Small intestine (tissue), 7 donors: Measurements from ENCODE around the gene PARD3. TPM values are rescaled to one million over a fixed set of nuclear protein-coding genes. Genes with fewer than 3 reads are reported as not detected.

Experiments
- DNase-seq, 2 donors: peaks; one replicate each; pipeline versions ENCODE4 v3.0.0 to v3.0.0-alpha.2; 2013
- FAIRE-seq: peaks from 2 replicates; lab custom pipeline; 2012; peaks lifted over from hg19 to GRCh38; lab: Jason Lieb, UNC
- H3K27ac ChIP-seq, 3 donors: one replicate each; pipeline ENCODE4 v1.5.1; 2013; ENCODE audit warnings: low read length in 2 of 3, mild to moderate bottlenecking in 2 of 3, control low read depth in 1 of 3, inconsistent platforms in 1 of 3, low read depth in 1 of 3, moderate library complexity in 1 of 3
- H3K27me3 ChIP-seq, 3 donors: one replicate each; pipeline ENCODE4 v1.6.1; 2013; ENCODE audit warnings: low read length in 3 of 3, inconsistent platforms in 1 of 3; ENCODE audit not compliant: control insufficient read depth in 3 of 3, insufficient read depth in 3 of 3
- H3K36me3 ChIP-seq, 3 donors: one replicate each; pipeline ENCODE4 v1.6.1; 2013; ENCODE audit warnings: low read length in 3 of 3, inconsistent platforms in 1 of 3, low read depth in 1 of 3, mild to moderate bottlenecking in 1 of 3, moderate library complexity in 1 of 3; ENCODE audit not compliant: control insufficient read depth in 3 of 3, insufficient read depth in 2 of 3
- H3K4me1 ChIP-seq, 3 donors: one replicate each; pipeline ENCODE4 v1.6.1; 2013; ENCODE audit warnings: low read length in 2 of 3, inconsistent platforms in 1 of 3, low read depth in 1 of 3, mild to moderate bottlenecking in 1 of 3, moderate library complexity in 1 of 3; ENCODE audit not compliant: control insufficient read depth in 3 of 3, insufficient read depth in 2 of 3
- H3K4me3 ChIP-seq, 3 donors: one replicate each; pipeline ENCODE4 v1.5.1; 2013; ENCODE audit warnings: low read length in 3 of 3, control low read depth in 1 of 3, inconsistent platforms in 1 of 3, low read depth in 1 of 3, mild to moderate bottlenecking in 1 of 3, moderate library complexity in 1 of 3
- H3K9me3 ChIP-seq, 2 donors: one replicate each; pipeline ENCODE4 v1.6.1; 2013; ENCODE audit warnings: low read depth in 1 of 2, low read length in 1 of 2; ENCODE audit not compliant: control insufficient read depth in 2 of 2, insufficient read depth in 1 of 2
- WGBS, 3 donors: extraction: QIAGEN DNeasy Blood & Tissue Kit; methylation state at CpG; one replicate each; pipeline ENCODE4 v1.1.7; 2013; 5-methylcytosine and 5-hydroxymethylcytosine counted together
- polyA plus RNA-seq, 4 donors: library from polyadenylated mRNA; stranded (reverse) in 3 of 4; unstranded in 1 of 4; fragments of 200-250 nt in 3 of 4; fragments of 120-200 nt in 1 of 4; gene quantifications; one replicate each; pipeline versions ENCODE4 v1.2.1 to v1.2.3, GENCODE V29; 2013
- donor health status: healthy with polysubstance abuse.
- donor health status: control.
- donor health status: control.
- donor health status: Bipolar disorder and iron deficiency.
- donor health status: healthy.

The PARD3 gene
- polyA plus RNA-seq, 4 donors = 14.3 to 24.3 (median 15.5) TPM

DNA sequence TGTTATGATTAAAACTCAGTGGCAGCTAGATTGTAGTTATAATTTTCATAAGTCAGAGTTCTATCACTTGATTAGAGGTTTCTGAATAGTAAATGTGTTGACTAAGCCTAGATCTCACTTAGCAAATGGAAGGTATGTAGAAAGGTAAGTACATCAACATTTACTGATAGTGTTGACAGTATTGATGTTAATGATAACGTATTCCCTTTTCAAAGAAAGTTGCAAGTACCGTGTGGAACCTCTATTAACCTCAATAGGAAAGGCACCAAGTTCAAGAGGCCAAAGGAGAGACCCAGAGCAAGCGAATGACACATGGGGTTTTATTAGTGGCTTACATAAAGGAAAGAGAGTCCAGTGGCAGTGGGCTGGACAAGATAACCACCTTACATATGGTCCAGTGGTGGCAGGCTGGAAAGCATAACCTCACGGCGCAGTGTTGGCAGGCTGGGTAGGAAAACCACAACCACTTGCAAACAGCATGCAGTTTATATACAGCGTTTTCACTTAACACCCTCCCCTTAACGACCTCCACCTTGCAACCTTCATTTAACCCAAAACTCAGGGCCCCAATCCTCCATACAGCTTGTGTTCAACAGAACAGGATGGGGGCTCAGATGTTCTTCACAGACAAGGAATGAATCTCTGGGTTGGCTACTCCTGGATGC, 611.0 kb downstream of the PARD3 start:
- DNase-seq (no peak), FAIRE-seq (no peak)
- Histone ChIP-seq H3K4me3 (no peak overlapping the region), H3K9me3 (peaks cover 0 to 5% of the 10 kb centered on the region in 2 donors), H3K27me3 (peaks cover 0 to 3% (median 0%) of the 10 kb centered on the region in 3 donors), H3K36me3 (peaks cover 0 to 5% (median 0%) of the 10 kb centered on the region in 3 donors), H3K4me1 (peaks cover 0 to 3% (median 0%) of the 10 kb centered on the region in 3 donors), H3K27ac (no peak overlapping the region)
- 75 to 90% (median 80%) methylated on average over 7 of the region's 7 CpGs for WGBS, 3 donors

DNA sequence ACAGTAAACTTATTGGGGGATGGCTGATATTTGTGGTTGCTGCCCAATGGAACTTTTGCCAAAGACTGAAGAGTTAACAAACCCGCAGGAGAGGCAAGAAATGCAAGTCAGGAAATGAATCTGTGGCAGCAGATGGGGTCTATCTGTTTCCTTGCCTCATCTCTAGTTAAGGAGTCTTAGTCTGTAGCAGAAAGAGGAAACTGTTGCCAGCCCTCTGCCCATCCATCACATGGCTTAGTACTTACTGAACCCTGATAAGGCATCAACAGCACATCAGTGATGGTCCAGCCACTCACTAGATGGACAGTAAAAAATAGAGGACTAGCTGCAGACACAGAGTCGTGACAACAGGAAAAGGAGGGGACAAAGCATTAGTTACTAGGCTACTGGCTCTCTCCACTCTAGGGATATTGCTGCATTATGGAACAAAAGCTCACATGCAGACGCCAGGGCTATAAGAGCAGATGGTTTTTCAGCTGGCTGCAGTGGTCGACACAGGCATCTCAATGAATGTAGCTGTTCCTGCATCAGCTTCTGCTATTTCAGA, 614.7 kb downstream of the PARD3 start:
- 37 to 71% (median 65%) methylated on average over 4 of the region's 4 CpGs for whole genome bisulfite sequencing, 3 donors
- H3K27ac ChIP-seq = peak overlapping the region in 1 of 3 donors; percentile 11
- H3K36me3 ChIP-seq = no peaks in the 10 kb centered on the region
- H3K9me3 ChIP-seq = no peaks in the 10 kb centered on the region
- DNase-seq = no peak
- FAIRE-seq = no peak
- H3K4me3 ChIP-seq = no peak overlapping the region
- no peaks in the 10 kb centered on the region for H3K4me1 ChIP-seq
- H3K27me3 ChIP-seq = no peaks in the 10 kb centered on the region

DNA sequence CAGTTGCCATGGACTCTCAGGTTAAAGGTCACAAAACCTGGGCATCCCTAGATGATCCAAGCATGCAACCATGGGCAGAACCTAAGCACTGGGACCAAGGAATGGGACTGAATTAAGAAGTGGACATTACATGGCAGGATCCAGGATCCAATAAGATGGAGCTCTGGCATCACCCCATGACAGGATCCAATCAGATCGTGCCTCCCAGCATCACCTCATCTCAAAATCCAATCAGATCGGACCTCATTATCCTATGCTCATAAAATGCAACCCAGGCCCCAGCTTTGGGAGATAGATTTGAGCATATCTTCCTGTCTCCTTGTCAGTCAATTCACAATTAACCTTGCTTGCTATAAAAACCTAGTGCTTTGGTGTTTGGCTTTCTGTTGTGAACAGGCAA, 616.1 kb downstream of the PARD3 start:
- H3K27ac ChIP-seq = no peak overlapping the region
- no peak for FAIRE-seq
- H3K4me1 ChIP-seq = no peaks in the 10 kb centered on the region
- H3K4me3 ChIP-seq = no peak overlapping the region
- DNase-seq = no peak
- H3K36me3 ChIP-seq = no peaks in the 10 kb centered on the region
- 92 to 94% (median 93%) methylated on average over 2 of the region's 2 CpGs for WGBS, 3 donors
- no peaks in the 10 kb centered on the region for H3K27me3 ChIP-seq
- no peaks in the 10 kb centered on the region for H3K9me3 ChIP-seq

DNA sequence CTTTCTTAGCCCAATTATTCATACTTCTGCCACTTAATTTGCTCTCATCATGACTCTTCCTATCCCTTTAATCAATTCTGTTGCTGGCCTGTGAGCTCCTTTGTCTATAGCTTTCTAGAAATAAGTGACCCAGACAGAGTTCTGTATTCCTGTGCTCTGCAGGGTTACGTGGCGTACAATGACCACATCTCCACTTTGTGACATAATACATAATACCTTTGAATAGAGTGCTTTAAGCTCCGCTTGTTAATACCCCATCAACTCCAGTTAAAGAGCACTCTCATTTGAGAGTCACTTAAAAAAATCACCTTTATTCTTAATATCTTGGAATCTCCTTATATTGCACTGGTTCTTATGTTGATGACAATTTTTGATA, 619.0 kb downstream of the PARD3 start:
- Histone ChIP-seq H3K9me3 (no peaks in the 10 kb centered on the region), H3K4me3 (no peak overlapping the region), H3K27ac (no peak overlapping the region), H3K27me3 (no peaks in the 10 kb centered on the region), H3K4me1 (no peaks in the 10 kb centered on the region), H3K36me3 (no peaks in the 10 kb centered on the region)
- FAIRE-seq (no peak), DNase-seq (no peak)
- 94 to 97% (median 97%) methylated on average over 3 of the region's 3 CpGs for WGBS, 3 donors

DNA sequence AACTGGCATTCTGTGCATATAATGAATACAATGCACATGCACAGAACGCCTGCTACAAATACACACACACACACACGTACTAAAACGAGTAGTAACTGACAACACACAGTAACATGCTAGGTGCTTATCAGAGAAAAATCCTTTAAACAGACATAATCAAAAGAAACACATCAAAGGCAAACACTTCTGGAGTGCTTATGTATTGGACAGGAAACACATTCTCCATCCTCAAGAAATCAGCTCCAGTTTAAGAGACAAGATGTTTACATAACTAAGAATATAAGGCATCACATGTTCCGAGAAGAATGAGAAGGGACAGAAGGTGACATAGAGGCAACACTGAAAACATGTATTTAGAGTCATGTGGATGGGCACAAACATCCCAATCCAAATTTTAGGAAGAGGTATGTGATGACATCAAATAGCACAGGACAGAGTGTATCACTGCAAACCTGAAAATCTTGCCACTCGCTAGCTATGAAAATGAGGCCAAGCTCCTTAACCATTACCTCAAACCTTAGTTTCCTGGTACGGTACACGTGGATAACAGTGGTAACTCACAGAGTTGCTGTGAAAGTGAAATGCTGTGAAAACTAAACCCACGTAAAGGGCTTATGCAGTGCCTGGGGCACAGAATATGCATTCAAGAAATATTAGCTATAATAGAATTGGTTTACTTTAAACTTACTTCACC, 619.6 kb downstream of the PARD3 start:
- 68 to 85% (median 82%) methylated on average over 8 of the region's 8 CpGs for WGBS, 3 donors
- no peak overlapping the region for H3K4me3 ChIP-seq
- no peak for FAIRE-seq

DNA sequence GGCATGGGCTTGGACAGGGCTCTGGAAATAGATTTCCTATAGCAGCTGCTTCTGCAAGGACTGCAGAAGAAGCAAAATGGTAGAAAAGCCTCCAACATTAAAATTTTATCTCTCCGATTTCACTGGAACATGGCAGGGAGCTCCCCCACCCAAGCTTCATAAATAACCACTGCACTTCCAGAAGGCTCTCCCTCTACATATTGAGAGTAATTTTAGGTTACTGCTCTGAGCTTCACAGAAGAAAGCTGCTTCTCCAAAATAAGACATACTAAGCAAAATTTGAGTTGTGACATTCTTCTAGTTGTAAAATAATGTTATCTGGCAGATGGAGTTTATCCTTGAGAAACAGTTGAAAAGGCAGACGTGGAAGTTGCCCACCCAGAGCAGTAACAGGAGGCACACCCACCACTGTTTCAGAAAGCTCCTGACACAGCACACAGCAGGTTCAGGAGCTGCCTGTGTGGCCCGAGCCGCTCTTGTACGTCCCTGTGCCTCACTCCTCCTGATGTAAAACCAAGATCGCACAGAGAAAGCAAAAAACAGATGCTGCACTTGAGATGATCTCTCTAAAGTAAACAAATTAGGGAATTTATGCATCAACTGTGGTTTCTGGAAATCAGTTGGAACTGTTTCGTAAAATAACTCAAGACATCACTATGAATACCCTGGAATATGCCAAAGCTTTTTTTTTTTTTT, 621.0 kb downstream of the PARD3 start:
- WGBS, 3 donors = 68 to 86% (median 82%) methylated on average over 7 of the region's 7 CpGs
- no peaks in the 10 kb centered on the region for H3K36me3 ChIP-seq
- no peak for FAIRE-seq
- peak overlapping the region in 2 of 3 donors; percentile 39 to 52 for H3K27ac ChIP-seq
- no peaks in the 10 kb centered on the region for H3K9me3 ChIP-seq
- no peak for DNase-seq
- no peak overlapping the region for H3K4me3 ChIP-seq
- H3K4me1 ChIP-seq = no peaks in the 10 kb centered on the region
- H3K27me3 ChIP-seq = no peaks in the 10 kb centered on the region

More for the DNA sequence above, 619.6 kb downstream of the PARD3 start:
- Histone ChIP-seq H3K4me1 (no peaks in the 10 kb centered on the region), H3K27me3 (no peaks in the 10 kb centered on the region), H3K36me3 (no peaks in the 10 kb centered on the region), H3K9me3 (no peaks in the 10 kb centered on the region), H3K27ac (no peak overlapping the region)
- no peak for DNase-seq

DNA sequence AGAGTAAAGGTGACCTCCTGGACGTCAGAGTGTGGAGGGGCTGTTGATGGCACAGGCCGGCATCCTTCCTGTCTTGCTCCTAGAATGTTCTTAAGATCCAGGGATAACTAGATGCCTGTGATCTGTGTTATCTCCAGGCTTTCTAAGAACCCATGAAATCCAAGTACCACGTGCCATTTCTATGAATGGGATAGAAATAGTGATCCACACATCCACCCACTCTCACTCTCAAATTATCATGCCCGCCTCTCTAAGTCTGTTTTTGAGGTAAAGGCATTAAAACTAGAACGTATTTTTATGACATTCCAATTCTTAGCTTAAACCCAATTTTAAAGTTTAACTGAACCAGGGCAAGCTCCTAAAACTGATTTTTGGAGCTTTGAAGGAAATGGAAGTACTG, 622.5 kb downstream of the PARD3 start:
- no peaks in the 10 kb centered on the region for H3K4me1 ChIP-seq
- no peak overlapping the region for H3K27ac ChIP-seq
- H3K27me3 ChIP-seq = no peaks in the 10 kb centered on the region
- no peak for FAIRE-seq
- H3K36me3 ChIP-seq = no peaks in the 10 kb centered on the region
- H3K4me3 ChIP-seq = no peak overlapping the region
- 80 to 86% (median 84%) methylated on average over 5 of the region's 5 CpGs for WGBS, 3 donors
- no peak for DNase-seq
- H3K9me3 ChIP-seq = no peaks in the 10 kb centered on the region

DNA sequence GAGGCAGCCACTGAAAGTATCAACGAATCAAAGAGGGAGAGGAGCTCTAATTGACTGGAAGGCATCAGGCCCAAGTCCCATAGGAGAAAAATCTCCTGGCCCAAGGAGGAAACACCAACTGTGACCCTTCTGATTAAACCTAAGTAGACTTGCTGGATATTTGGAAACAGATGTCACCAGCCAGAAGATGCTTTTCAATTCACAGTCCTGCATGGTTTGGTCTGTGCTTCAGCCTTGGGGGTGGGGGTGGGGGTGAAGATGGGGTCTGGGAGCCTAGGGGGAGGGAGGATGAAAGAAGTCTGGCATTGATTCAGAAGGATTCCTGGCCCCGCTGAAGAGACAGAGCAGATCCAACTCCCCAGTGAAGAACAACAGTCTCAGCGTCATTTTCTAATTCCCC, 623.7 kb downstream of the PARD3 start:
- H3K4me3 ChIP-seq = no peak overlapping the region
- no peaks in the 10 kb centered on the region for H3K9me3 ChIP-seq
- WGBS, 3 donors = 77 to 91% (median 81%) methylated on average over 3 of the region's 3 CpGs
- no peaks in the 10 kb centered on the region for H3K4me1 ChIP-seq
- H3K27me3 ChIP-seq = no peaks in the 10 kb centered on the region
- H3K36me3 ChIP-seq = no peaks in the 10 kb centered on the region
- H3K27ac ChIP-seq = no peak overlapping the region
- FAIRE-seq (no peak), DNase-seq (no peak)
